Gastrocnemius medialis (tissue), 4 donors: ENCODE results near the gene USP6NL. TPM values are rescaled to one million over a fixed set of nuclear protein-coding genes. Genes with fewer than 3 reads are reported as not detected.

Experiments used
- ATAC-seq, 2 donors: fragments of 150-250 bp; one replicate each; pipeline ENCODE4 v1.9.1; 2016
- DNase-seq, 2 donors: peaks; one replicate each; pipeline ENCODE4 v3.0.0-alpha.2; 2019
- H3K27ac ChIP-seq, 4 donors: fragments of 200-600 bp; sonication (generic); 1 replicate in 1 of 4; 2 replicates in 3 of 4; pipeline ENCODE4 v1.5.1; 2016 to 2018; ENCODE audit warnings: mild to moderate bottlenecking in 2 of 4, moderate library complexity in 1 of 4
- H3K27me3 ChIP-seq, 3 donors: fragments of 200-600 bp; sonication (generic) in 2 of 3; 1 replicate in 1 of 3; 2 replicates in 2 of 3; pipeline versions ENCODE4 v1.5.1 to v1.6.0; 2016 to 2019; ENCODE audit warnings: mild to moderate bottlenecking in 1 of 3, moderate library complexity in 1 of 3
- H3K36me3 ChIP-seq, 2 donors: fragments of 200-600 bp; sonication (generic) in 1 of 2; one replicate each; pipeline ENCODE4 v1.5.1; 2017 to 2018
- H3K4me1 ChIP-seq, 2 donors: fragments of 200-600 bp; sonication (generic) in 1 of 2; one replicate each; pipeline ENCODE4 v1.5.1; 2016 to 2017; ENCODE audit warnings: mild to moderate bottlenecking in 2 of 2
- H3K4me3 ChIP-seq, 4 donors: fragments of 200-600 bp; sonication (generic) in 3 of 4; 1 replicate in 1 of 4; 2 replicates in 3 of 4; pipeline ENCODE4 v1.5.1; 2016 to 2019; ENCODE audit warnings: mild to moderate bottlenecking in 2 of 4
- H3K9me3 ChIP-seq, 3 donors: fragments of 200-600 bp; sonication (generic) in 2 of 3; 1 replicate in 1 of 3; 2 replicates in 2 of 3; pipeline ENCODE4 v1.5.1; 2016 to 2019
- CTCF ChIP-seq, 5 experiments: fragments of 450-650 bp in 3 of 5; fragments of 200-600 bp in 2 of 5; sonication (generic) in 2 of 5; IDR thresholded peaks in 4 of 5; conservative IDR thresholded peaks in 1 of 5; 1 replicate in 4 of 5; 2 replicates in 1 of 5; pipeline ENCODE4 v1.5.1; 2016 to 2019; ENCODE audit warnings: antibody characterized with exemption in 5 of 5, mild to moderate bottlenecking in 3 of 5, moderate library complexity in 3 of 5
- POLR2A ChIP-seq, 2 donors: fragments of 450-650 bp; IDR thresholded peaks; one replicate each; pipeline ENCODE4 v1.6.1; 2017; ENCODE audit warnings: antibody characterized with exemption in 2 of 2, mild to moderate bottlenecking in 2 of 2, moderate library complexity in 2 of 2
- in situ Hi-C, 4 donors: fragments of 200-750 bp; cut with MboI; loops; one replicate each; pipeline versions ENCODE4 v1.15.0 to v1.8.0; 2017; ENCODE audit warnings: low sequenced_read_pairs in 4 of 4
- intact Hi-C: fragments of 100-400 bp; cut with DNase I; formaldehyde crosslinking; loops from one replicate; pipeline ENCODE4 v1.15.1; 2023; ENCODE audit warnings: low total_unique reads
- total RNA-seq, 4 donors: library from RNA; depleted of rRNA; stranded (reverse); fragments of >200 nt; gene quantifications; one replicate each; pipeline versions ENCODE4 v1.1.0 to v1.2.3, GENCODE V29; 2016

Gene USP6NL
- total RNA-seq, result 1 to 10 TPM; 5.6 to 6.2 (median 5.9) TPM

GRCh38 chr10:11611248-11612020 is at the start of gene USP6NL:
Gene USP6NL, minus strand, starts transcription at chr10:11611650. Its CDS starts 14,016 bp downstream, at chr10:11597634.
- peaks cover 9 to 11% of the 10 kb centered on the region in 2 donors for H3K4me1 ChIP-seq
- ATAC-seq (peak; percentile 87 to 94), DNase-seq (peak; percentile 75 to 76)
- intact Hi-C loops (loop anchor here (1.0 to 5.0 kb wide), 3 partner anchors 131 to 211 kb away; partner anchors contain the start of genes ECHDC3 and PROSER2), in situ Hi-C loops (no loop called here)
- H3K4me3 ChIP-seq, result peak within 1 kb of the TSS; percentile 69 to 86 (median 80)
- H3K27ac ChIP-seq, result peak within 1 kb of the TSS; percentile 71 to 82 (median 76)
- TF ChIP-seq CTCF (IDR thresholded peaks at IDR 0.05 in 4 of 5, conservative IDR thresholded peaks at IDR 0.05 in 1 of 5) (no peak), POLR2A (IDR thresholded peaks at IDR 0.05) (peak; percentile 26 to 60)
- H3K36me3 ChIP-seq, result no peaks in the 10 kb centered on the region
- H3K9me3 ChIP-seq, result no peaks in the 10 kb centered on the region
- no peaks in the 10 kb centered on the region for H3K27me3 ChIP-seq

GRCh38 chr10:11658801-11659368 is 47.4 kb upstream of the USP6NL start:
- Histone ChIP-seq H3K4me1 (no peaks in the 10 kb centered on the region), H3K9me3 (no peaks in the 10 kb centered on the region), H3K36me3 (no peaks in the 10 kb centered on the region), H3K4me3 (no peak overlapping the region), H3K27me3 (no peaks in the 10 kb centered on the region), H3K27ac (no peak overlapping the region)
- intact Hi-C loops, result no loop called here
- TF ChIP-seq POLR2A (IDR thresholded peaks at IDR 0.05) (no peak), CTCF (IDR thresholded peaks at IDR 0.05 in 4 of 5, conservative IDR thresholded peaks at IDR 0.05 in 1 of 5) (no peak)
- DNase-seq (no peak), ATAC-seq (no peak)
- in situ Hi-C loops, result no loop called here

DNA sequence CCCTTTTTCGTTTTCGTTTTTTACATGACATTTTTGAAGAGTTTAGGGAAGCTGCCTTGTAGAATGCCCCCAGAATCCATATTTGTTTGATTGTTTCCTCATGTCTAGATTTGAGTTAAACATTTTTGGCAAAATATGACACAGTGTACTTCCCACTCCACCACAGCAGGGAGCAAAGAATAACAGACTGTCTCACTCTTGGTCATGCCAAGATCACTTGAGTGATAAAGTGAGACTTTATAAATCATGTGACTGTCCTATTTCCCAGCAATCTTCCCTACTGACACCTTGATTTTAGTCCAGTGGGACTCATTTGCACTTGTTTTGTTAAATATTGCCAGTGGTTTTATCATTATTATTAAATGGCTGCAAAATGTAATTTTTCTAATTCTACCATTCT is 44.4 kb upstream of the USP6NL start:
- no peak overlapping the region for H3K4me3 ChIP-seq
- no peak for ATAC-seq
- no peaks in the 10 kb centered on the region for H3K36me3 ChIP-seq
- in situ Hi-C loops, result no loop called here
- no peak for DNase-seq
- H3K27me3 ChIP-seq, result no peaks in the 10 kb centered on the region
- H3K9me3 ChIP-seq, result no peaks in the 10 kb centered on the region
- H3K27ac ChIP-seq, result no peak overlapping the region
- no peaks in the 10 kb centered on the region for H3K4me1 ChIP-seq
- intact Hi-C loops, result no loop called here
- TF ChIP-seq CTCF (IDR thresholded peaks at IDR 0.05 in 4 of 5, conservative IDR thresholded peaks at IDR 0.05 in 1 of 5) (no peak), POLR2A (IDR thresholded peaks at IDR 0.05) (no peak)

GRCh38 chr10:11654659-11655058 is 43.2 kb upstream of the USP6NL start:
- TF ChIP-seq CTCF (IDR thresholded peaks at IDR 0.05 in 4 of 5, conservative IDR thresholded peaks at IDR 0.05 in 1 of 5), result no peak
- no peak for TF ChIP-seq POLR2A (IDR thresholded peaks at IDR 0.05)
- in situ Hi-C loops, result no loop called here
- H3K27me3 ChIP-seq, result no peaks in the 10 kb centered on the region
- no peak for DNase-seq
- H3K9me3 ChIP-seq, result no peaks in the 10 kb centered on the region
- no peak for ATAC-seq
- intact Hi-C loops, result no loop called here
- H3K27ac ChIP-seq, result no peak overlapping the region
- H3K36me3 ChIP-seq, result no peaks in the 10 kb centered on the region
- no peaks in the 10 kb centered on the region for H3K4me1 ChIP-seq
- no peak overlapping the region for H3K4me3 ChIP-seq
